A673 (cell line): ENCODE measurements around the gene C1orf210.

Experiments
- EZH2 ChIP-seq: fragments of 200-600 bp; sonication (generic); IDR thresholded peaks from 2 replicates; pipeline ENCODE4 v1.6.1; 2017; ENCODE audit warnings: borderline replicate concordance, low read depth, mild to moderate bottlenecking, mixed read lengths, antibody characterized with exemption, low read length; ENCODE audit not compliant: poor library complexity, severe bottlenecking
- TF ChIP-seq, protein P1 (sequence below): fragments of 300-800, 200-600 bp; sonication (generic); conservative IDR thresholded peaks from 2 replicates; pipeline ENCODE4 v1.5.1; 2017; ENCODE audit warnings: low read depth, mild to moderate bottlenecking, antibody characterized with exemption, low read length, moderate library complexity, mixed read lengths

DNA sequence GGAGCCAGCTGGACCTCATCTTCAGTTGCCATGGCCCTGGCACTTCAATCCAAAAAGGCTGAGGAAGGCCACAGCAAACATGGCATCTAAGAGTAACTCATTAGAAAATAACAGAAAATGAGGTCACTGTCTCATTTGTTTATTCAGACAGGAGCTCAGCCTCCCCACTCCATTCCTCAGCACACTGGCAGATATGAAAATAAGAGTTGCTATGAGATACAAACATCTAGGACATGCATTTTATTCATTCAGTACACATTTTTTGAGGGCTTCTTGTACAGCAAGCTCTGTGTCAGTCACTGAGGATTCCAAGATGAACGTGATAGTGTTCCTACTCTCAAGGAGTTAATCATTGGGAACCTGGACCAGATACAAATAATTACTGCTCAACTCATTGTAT is 48.3 kb downstream of the C1orf210 start:
- TF ChIP-seq, protein P1, sequence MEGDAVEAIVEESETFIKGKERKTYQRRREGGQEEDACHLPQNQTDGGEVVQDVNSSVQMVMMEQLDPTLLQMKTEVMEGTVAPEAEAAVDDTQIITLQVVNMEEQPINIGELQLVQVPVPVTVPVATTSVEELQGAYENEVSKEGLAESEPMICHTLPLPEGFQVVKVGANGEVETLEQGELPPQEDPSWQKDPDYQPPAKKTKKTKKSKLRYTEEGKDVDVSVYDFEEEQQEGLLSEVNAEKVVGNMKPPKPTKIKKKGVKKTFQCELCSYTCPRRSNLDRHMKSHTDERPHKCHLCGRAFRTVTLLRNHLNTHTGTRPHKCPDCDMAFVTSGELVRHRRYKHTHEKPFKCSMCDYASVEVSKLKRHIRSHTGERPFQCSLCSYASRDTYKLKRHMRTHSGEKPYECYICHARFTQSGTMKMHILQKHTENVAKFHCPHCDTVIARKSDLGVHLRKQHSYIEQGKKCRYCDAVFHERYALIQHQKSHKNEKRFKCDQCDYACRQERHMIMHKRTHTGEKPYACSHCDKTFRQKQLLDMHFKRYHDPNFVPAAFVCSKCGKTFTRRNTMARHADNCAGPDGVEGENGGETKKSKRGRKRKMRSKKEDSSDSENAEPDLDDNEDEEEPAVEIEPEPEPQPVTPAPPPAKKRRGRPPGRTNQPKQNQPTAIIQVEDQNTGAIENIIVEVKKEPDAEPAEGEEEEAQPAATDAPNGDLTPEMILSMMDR, result no peak
- TF ChIP-seq EZH2, result no peak
